Measurements from ENCODE around the gene CKAP5.

The CKAP5 gene

GRCh38 chr11:46890665-46891064 lies 44.6 kb upstream of the CKAP5 start:
- H3K4me3 ChIP-seq (ENCODE audit: control insufficient read depth, low read depth, low read length): no peak overlapping the region
- no peak for TF ChIP-seq CTCF (conservative IDR thresholded peaks at IDR 0.05; ENCODE audit: control insufficient read depth, insufficient read depth, low read depth, low read length)
- peak; percentile 3 for DNase-seq (ENCODE audit: low read depth)

- peak; percentile 90 for TF ChIP-seq CTCF (conservative IDR thresholded peaks at IDR 0.05; ENCODE audit: control insufficient read depth, insufficient read depth, low read depth, low read length)
- DNase-seq (ENCODE audit: low read depth): peak; percentile 75
- H3K4me3 ChIP-seq (ENCODE audit: control insufficient read depth, low read depth, low read length): no peak overlapping the region
These were observed 43.8 kb upstream of the CKAP5 start for GRCh38 chr11:46889689-46890475.

- no peak for DNase-seq (ENCODE audit: low read depth)
- no peak for TF ChIP-seq CTCF (conservative IDR thresholded peaks at IDR 0.05; ENCODE audit: control insufficient read depth, insufficient read depth, low read depth, low read length)
- no peak overlapping the region for H3K4me3 ChIP-seq (ENCODE audit: control insufficient read depth, low read depth, low read length)
These were observed 43.2 kb upstream of the CKAP5 start for GRCh38 chr11:46889251-46889650.

- TF ChIP-seq CTCF (conservative IDR thresholded peaks at IDR 0.05; ENCODE audit: control insufficient read depth, insufficient read depth, low read depth, low read length): no peak
- DNase-seq (ENCODE audit: low read depth): no peak
- no peak overlapping the region for H3K4me3 ChIP-seq (ENCODE audit: control insufficient read depth, low read depth, low read length)
These were observed 42.6 kb upstream of the CKAP5 start for GRCh38 chr11:46888636-46889035.

GRCh38 chr11:46886211-46886610 lies 40.1 kb upstream of the CKAP5 start:
- no peak for TF ChIP-seq CTCF (conservative IDR thresholded peaks at IDR 0.05; ENCODE audit: control insufficient read depth, insufficient read depth, low read depth, low read length)
- H3K4me3 ChIP-seq (ENCODE audit: control insufficient read depth, low read depth, low read length): no peak overlapping the region
- DNase-seq (ENCODE audit: low read depth): no peak

- no peak overlapping the region for H3K4me3 ChIP-seq (ENCODE audit: control insufficient read depth, low read depth, low read length)
- DNase-seq (ENCODE audit: low read depth): no peak
- TF ChIP-seq CTCF (conservative IDR thresholded peaks at IDR 0.05; ENCODE audit: control insufficient read depth, insufficient read depth, low read depth, low read length): no peak
These were observed 33.0 kb upstream of the CKAP5 start for GRCh38 chr11:46879056-46879585.

Measured in fibroblast of mammary gland (primary cell).